Measurements from ENCODE around the gene PDE4B. TPM values are rescaled to one million over a fixed set of nuclear protein-coding genes. Genes with fewer than 3 reads are reported as not detected.

The PDE4B gene
- total and polyA plus RNA-seq, 7 donors: 1.6 to 17.2 (median 10.7) TPM

DNA sequence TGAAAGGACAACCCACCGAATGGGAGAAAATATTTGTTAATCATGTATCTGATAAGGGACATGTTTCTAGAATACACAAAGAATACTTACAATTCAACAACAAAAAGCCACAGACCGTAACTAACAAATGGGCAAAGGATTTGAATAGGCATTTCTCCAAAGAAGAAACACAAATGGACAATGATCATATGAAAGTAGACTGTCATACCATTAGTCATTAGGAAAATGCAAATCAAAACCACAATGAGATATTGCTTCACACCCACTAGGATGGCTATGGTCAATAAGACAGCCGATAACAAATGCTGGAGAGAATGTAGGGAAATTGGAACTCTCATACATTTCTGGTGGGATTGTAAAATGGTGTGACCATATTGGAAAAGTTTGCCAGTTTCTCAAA, 374.1 kb downstream of the PDE4B start:
- no peaks in the 10 kb centered on the region for H3K36me3 ChIP-seq
- TF ChIP-seq POLR2A (IDR thresholded peaks at IDR 0.05) (no peak), EP300 (IDR thresholded peaks at IDR 0.05) (no peak), POLR2AphosphoS5 (IDR thresholded peaks at IDR 0.05) (no peak)
- TF ChIP-seq, protein P1, sequence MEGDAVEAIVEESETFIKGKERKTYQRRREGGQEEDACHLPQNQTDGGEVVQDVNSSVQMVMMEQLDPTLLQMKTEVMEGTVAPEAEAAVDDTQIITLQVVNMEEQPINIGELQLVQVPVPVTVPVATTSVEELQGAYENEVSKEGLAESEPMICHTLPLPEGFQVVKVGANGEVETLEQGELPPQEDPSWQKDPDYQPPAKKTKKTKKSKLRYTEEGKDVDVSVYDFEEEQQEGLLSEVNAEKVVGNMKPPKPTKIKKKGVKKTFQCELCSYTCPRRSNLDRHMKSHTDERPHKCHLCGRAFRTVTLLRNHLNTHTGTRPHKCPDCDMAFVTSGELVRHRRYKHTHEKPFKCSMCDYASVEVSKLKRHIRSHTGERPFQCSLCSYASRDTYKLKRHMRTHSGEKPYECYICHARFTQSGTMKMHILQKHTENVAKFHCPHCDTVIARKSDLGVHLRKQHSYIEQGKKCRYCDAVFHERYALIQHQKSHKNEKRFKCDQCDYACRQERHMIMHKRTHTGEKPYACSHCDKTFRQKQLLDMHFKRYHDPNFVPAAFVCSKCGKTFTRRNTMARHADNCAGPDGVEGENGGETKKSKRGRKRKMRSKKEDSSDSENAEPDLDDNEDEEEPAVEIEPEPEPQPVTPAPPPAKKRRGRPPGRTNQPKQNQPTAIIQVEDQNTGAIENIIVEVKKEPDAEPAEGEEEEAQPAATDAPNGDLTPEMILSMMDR (IDR thresholded peaks at IDR 0.05): no peak
- H3K4me1 ChIP-seq: peaks cover 0 to 18% (median 15%) of the 10 kb centered on the region in 4 donors
- H3K9me3 ChIP-seq: no peaks in the 10 kb centered on the region
- no peaks in the 10 kb centered on the region for H3K27me3 ChIP-seq
- no peak overlapping the region for H3K27ac ChIP-seq
- H3K4me3 ChIP-seq: no peak overlapping the region
- intact Hi-C loops (cut with DNase I): no loop called here
- DNase-seq: no peak
- 86 to 95% methylated on average over 3 of the region's 3 CpGs for WGBS, 2 donors

DNA sequence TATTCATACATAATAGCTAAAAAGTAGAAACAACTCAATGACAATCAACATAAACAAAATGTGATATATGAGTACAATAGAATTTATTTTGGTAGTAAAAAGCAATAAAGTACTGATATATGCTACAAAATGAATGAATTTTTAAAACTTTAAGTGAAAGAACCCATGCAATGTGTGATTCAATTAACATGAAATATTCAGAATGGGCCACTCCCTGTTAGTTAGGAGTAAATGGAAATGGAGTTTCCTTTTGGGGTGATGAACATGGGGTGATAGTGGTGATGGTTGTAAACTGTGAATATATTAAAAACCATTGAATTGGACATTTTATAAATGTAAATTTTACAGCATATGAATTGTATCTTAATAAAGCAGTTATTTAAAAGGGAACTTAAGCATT, 374.6 kb downstream of the PDE4B start:
- Histone ChIP-seq H3K36me3 (no peaks in the 10 kb centered on the region), H3K27ac (no peak overlapping the region), H3K4me1 (peaks cover 0 to 18% (median 15%) of the 10 kb centered on the region in 4 donors), H3K4me3 (no peak overlapping the region), H3K27me3 (no peaks in the 10 kb centered on the region), H3K9me3 (no peaks in the 10 kb centered on the region)
- TF ChIP-seq, protein P1 (IDR thresholded peaks at IDR 0.05): no peak
- TF ChIP-seq POLR2A (IDR thresholded peaks at IDR 0.05): no peak
- intact Hi-C loops (cut with DNase I): no loop called here
- no peak for DNase-seq

GRCh38 chr1:66168467-66168887, 375.8 kb downstream of the PDE4B start:
- Histone ChIP-seq H3K4me1 (peaks cover 0 to 18% (median 16%) of the 10 kb centered on the region in 4 donors), H3K27ac (peak overlapping the region in 1 of 4 donors; percentile 42), H3K9me3 (no peaks in the 10 kb centered on the region), H3K4me3 (no peak overlapping the region), H3K27me3 (no peaks in the 10 kb centered on the region), H3K36me3 (no peaks in the 10 kb centered on the region)
- intact Hi-C loops (cut with DNase I): no loop called here
- DNase-seq: no peak
- 71 to 88% methylated on average over 5 of the region's 5 CpGs for WGBS, 2 donors
- TF ChIP-seq EP300 (IDR thresholded peaks at IDR 0.05) (no peak), POLR2A (IDR thresholded peaks at IDR 0.05) (no peak), POLR2AphosphoS5 (IDR thresholded peaks at IDR 0.05) (no peak)
- TF ChIP-seq, protein P1 (IDR thresholded peaks at IDR 0.05): no peak

DNA sequence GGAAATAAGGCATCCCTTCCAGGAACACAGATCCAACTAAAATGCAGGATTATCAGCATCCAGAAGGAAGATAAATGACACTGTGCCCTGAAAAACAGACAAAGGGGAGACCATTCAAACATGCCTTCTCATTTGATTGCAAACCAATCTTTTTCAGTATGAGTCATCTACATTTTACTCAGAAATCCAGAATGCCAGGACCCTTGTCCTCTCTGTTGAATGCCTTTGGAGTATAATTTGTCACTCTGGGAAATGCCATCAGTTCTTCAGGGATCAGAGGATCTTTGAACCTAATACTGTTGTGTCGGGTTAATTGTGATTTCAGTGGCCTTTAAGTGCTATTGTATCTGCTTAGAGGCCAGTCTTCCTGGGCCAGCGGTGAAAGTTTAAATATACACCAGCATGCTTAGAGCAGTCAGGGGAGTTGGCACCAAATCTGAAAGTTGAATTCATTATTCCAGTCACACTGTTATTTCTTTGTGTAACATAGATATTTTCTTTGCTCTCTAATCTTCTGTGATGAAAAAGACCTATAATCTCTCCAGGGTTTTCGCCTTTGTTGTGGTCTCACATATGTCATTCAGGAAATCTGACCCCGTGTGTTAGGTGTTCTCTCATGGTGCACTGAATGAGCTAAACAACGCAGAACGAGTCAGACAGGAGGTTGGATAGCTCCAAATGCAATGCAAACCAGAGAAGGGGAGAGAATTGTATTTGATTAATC, 376.4 kb downstream of the PDE4B start:
- peaks cover 0 to 18% (median 18%) of the 10 kb centered on the region in 4 donors for H3K4me1 ChIP-seq
- 54 to 69% methylated on average over 6 of the region's 6 CpGs for WGBS, 2 donors
- TF ChIP-seq, protein P1 (IDR thresholded peaks at IDR 0.05): no peak
- TF ChIP-seq POLR2AphosphoS5 (IDR thresholded peaks at IDR 0.05) (no peak), EP300 (IDR thresholded peaks at IDR 0.05) (no peak), POLR2A (IDR thresholded peaks at IDR 0.05) (no peak)
- H3K27ac ChIP-seq: peak overlapping the region in 2 of 4 donors; percentile 10 to 42
- H3K4me3 ChIP-seq: no peak overlapping the region
- no peak for DNase-seq
- H3K9me3 ChIP-seq: no peaks in the 10 kb centered on the region
- intact Hi-C loops (cut with DNase I): no loop called here
- H3K27me3 ChIP-seq: no peaks in the 10 kb centered on the region
- H3K36me3 ChIP-seq: no peaks in the 10 kb centered on the region

Data from sigmoid colon (tissue), 7 donors.